Nephron (organoid): ENCODE measurements around the gene NHERF1.

Experiments used
- H3K27ac Mint-ChIP-seq, 3 experiments: 2 replicates each; pipeline ENCODE4 v1.8.0; 2020; ENCODE audit warnings: mixed read lengths in 3 of 3, mild to moderate bottlenecking in 2 of 3, moderate library complexity in 1 of 3
- H3K27me3 Mint-ChIP-seq: 2 replicates; pipeline ENCODE4 v1.8.0; 2021; ENCODE audit warnings: low read depth, mild to moderate bottlenecking, moderate library complexity, mixed read lengths
- H3K36me3 Mint-ChIP-seq: 2 replicates; pipeline ENCODE4 v1.8.0; 2020; ENCODE audit warnings: low read depth, mixed read lengths
- H3K4me1 Mint-ChIP-seq: 2 replicates; pipeline ENCODE4 v1.8.0; 2020; ENCODE audit warnings: mixed read lengths
- H3K4me3 Mint-ChIP-seq, 3 experiments: 2 replicates each; pipeline ENCODE4 v1.8.0; 2020; ENCODE audit warnings: mild to moderate bottlenecking in 3 of 3, mixed read lengths in 3 of 3, moderate library complexity in 2 of 3
- H3K9me3 Mint-ChIP-seq: 2 replicates; pipeline ENCODE4 v1.8.0; 2020; ENCODE audit warnings: mixed read lengths
- TF ChIP-seq, protein P1 (sequence below), 3 experiments: fragments of 200-600 bp; sonication (generic); IDR thresholded peaks; one replicate each; pipeline ENCODE4 v1.5.0; 2021; ENCODE audit warnings: antibody characterized with exemption in 3 of 3; ENCODE audit not compliant: unreplicated experiment in 3 of 3

Gene NHERF1

DNA sequence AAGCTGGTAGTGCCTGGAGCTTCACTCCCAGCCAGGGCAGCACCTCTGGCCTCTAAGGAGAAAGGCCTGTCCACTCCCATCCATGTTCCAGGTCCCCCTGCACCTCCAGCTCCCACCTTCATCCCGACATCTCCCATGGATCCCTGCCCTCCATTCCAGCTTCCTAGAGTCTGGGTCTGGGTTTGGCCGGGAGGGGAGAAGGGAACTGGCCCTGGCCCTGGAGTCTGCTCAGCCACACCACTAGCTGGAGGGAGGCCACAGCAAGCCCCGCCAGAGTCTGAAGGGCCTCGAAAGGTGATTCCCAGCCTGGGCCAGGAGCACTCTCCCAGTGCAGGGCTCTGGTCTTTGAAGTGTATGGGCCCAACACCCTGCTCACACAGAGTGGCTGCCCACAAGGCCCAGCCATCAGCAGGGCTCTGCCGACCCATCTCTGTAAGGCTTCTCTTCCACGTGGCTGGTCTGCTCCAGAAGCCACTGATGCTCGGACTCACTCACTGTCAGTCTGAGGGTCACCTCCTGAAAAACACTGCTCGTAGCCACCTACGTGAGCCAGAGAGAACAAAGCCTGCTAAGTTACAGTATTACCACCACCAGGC lies 23.0 kb downstream of the NHERF1 start:
- TF ChIP-seq, protein P1, sequence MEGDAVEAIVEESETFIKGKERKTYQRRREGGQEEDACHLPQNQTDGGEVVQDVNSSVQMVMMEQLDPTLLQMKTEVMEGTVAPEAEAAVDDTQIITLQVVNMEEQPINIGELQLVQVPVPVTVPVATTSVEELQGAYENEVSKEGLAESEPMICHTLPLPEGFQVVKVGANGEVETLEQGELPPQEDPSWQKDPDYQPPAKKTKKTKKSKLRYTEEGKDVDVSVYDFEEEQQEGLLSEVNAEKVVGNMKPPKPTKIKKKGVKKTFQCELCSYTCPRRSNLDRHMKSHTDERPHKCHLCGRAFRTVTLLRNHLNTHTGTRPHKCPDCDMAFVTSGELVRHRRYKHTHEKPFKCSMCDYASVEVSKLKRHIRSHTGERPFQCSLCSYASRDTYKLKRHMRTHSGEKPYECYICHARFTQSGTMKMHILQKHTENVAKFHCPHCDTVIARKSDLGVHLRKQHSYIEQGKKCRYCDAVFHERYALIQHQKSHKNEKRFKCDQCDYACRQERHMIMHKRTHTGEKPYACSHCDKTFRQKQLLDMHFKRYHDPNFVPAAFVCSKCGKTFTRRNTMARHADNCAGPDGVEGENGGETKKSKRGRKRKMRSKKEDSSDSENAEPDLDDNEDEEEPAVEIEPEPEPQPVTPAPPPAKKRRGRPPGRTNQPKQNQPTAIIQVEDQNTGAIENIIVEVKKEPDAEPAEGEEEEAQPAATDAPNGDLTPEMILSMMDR (IDR thresholded peaks at IDR 0.05; ENCODE audit: unreplicated experiment in 3 of 3) = no peak
- Mint-ChIP-seq H3K9me3 (no peaks in the 10 kb centered on the region), H3K36me3 (peaks cover 36% of the 10 kb centered on the region), H3K4me1 (peaks cover 23% of the 10 kb centered on the region), H3K27ac (peak overlapping the region in 1 of 3 experiments; percentile 42), H3K27me3 (no peaks in the 10 kb centered on the region), H3K4me3 (no peak overlapping the region)

DNA sequence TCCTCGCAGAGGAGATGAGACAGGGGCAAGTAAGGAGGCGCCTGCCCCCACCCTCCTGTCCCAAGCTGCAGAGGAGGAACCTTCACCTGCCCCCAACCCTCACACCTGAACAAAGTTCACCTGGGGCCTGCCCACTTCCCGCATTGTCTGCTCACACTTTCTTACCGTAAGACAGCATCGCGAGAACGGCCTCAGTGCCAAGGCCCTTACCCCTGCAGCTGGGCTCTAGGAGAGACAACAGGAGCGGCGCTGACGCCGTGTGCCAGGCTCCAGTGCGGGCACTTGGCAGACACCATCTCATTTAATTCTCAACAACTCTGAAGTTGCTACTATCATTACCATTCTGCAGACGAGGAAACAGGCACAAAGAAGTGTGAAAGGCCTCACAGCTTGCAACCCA lies 23.6 kb downstream of the NHERF1 start:
- peaks cover 24% of the 10 kb centered on the region for H3K4me1 Mint-ChIP-seq
- peaks cover 32% of the 10 kb centered on the region for H3K36me3 Mint-ChIP-seq
- TF ChIP-seq, protein P1 (IDR thresholded peaks at IDR 0.05; ENCODE audit: unreplicated experiment in 3 of 3) = no peak
- H3K9me3 Mint-ChIP-seq = no peaks in the 10 kb centered on the region
- H3K27ac Mint-ChIP-seq = peak overlapping the region in 2 of 3 experiments; percentile 24 to 78
- H3K27me3 Mint-ChIP-seq = no peaks in the 10 kb centered on the region
- H3K4me3 Mint-ChIP-seq = no peak overlapping the region

DNA sequence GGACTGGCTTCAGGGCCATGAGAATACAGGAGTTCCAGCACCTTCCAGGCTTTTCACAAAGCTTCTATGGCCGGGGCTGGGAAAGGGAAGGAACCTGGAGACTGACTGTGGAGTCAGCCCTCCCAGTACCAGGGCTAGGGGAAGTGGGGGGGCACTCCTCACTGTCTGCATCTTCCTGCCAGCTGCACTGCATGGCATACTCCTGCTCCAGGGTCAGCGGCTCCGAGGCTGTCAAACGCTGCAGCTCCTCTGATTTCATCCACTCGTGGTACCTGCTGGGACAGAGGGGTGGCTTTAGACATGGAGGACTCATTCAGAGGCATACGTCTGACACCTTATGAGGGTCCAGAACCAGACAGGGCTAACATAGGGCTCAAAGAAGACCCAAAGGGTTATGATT lies 25.0 kb downstream of the NHERF1 start:
- TF ChIP-seq, protein P1 (IDR thresholded peaks at IDR 0.05; ENCODE audit: unreplicated experiment in 3 of 3) = no peak
- Mint-ChIP-seq H3K27me3 (no peaks in the 10 kb centered on the region), H3K9me3 (no peaks in the 10 kb centered on the region), H3K4me3 (peak overlapping the region; percentile 60 to 86 (median 71)), H3K36me3 (peaks cover 31% of the 10 kb centered on the region), H3K4me1 (peaks cover 32% of the 10 kb centered on the region), H3K27ac (peak overlapping the region; percentile 78 to 85 (median 79))

DNA sequence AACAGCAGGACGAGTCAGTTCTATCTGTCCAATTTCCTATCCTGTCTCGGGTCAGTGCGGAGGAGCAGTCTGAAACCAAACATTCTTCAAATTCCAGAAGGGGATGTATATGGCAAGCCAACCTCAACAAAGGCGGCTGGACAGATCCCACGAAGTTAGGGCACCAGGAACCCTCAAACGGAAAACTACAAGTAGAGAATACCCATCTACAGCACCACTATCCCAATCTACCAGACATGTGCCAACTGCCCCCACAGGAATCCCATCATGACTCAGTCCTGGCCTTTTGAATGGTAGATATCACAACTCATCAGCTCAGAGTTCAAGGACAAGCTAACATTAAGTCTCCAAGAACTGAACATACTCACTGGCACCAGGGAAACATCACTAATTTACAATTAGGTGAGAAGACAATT lies 25.5 kb downstream of the NHERF1 start:
- TF ChIP-seq, protein P1 (IDR thresholded peaks at IDR 0.05; ENCODE audit: unreplicated experiment in 3 of 3) = no peak
- Mint-ChIP-seq H3K4me1 (peaks cover 27% of the 10 kb centered on the region), H3K9me3 (no peaks in the 10 kb centered on the region)

DNA sequence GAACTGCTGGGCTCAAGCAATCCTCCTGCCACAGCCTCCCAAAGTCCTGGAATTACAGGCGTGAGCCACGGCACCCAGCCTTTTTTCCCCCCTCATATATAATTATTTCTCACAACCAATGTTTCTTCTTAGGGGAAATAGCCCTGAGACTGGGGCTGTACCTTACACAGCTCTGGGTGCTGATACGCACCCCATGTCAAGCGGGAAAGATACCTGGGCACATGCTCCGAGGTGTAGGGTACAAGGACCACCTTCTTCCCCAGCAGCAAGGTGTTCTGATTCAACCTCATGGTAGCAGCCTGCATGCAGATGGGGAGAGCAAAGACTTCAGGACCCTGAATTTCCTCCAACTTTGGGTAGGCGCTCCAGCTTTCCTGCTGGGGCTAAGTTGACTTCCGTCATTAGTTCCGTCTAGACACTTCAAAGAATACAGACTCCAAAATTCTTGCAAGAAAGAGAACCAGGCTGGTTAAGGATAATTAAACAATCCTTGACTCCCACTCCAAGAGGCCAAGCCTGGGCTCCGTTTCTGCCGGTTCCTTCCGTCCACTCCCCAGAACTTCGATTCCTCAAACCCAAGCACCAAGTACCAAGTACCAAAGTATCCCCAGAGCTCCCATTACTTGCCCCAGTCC lies 27.1 kb downstream of the NHERF1 start:
- H3K4me3 Mint-ChIP-seq = peak overlapping the region; percentile 96 to 98 (median 98)
- H3K9me3 Mint-ChIP-seq = no peaks in the 10 kb centered on the region
- peaks cover 27% of the 10 kb centered on the region for H3K36me3 Mint-ChIP-seq
- no peaks in the 10 kb centered on the region for H3K27me3 Mint-ChIP-seq
- peak overlapping the region; percentile 84 to 96 (median 95) for H3K27ac Mint-ChIP-seq
- H3K4me1 Mint-ChIP-seq = peaks cover 26% of the 10 kb centered on the region
- TF ChIP-seq, protein P1 (IDR thresholded peaks at IDR 0.05; ENCODE audit: unreplicated experiment in 3 of 3) = no peak

More for the DNA sequence above, 25.5 kb downstream of the NHERF1 start:
- Mint-ChIP-seq H3K4me3 (peak overlapping the region; percentile 60 to 86 (median 71)), H3K27me3 (no peaks in the 10 kb centered on the region), H3K36me3 (peaks cover 26% of the 10 kb centered on the region), H3K27ac (peak overlapping the region; percentile 78 to 85 (median 79))
